GM21367 (cell line): ENCODE results near the gene ADORA2B.
"Not testable (repeated sequence)": the region's sequence is repeated elsewhere in the genome, so short reads cannot be mapped to it uniquely, and the experiment has no call there.

Experiments used
- ATAC-seq: cut with Tn5 transposase; IDR thresholded peaks from one replicate; pipeline ENCODE4 v1.9.1; 2021; ENCODE audit not compliant: unreplicated experiment

ADORA2B gene

GRCh38 chr17:15979013-15979412 lies 34.1 kb downstream of the ADORA2B start:
- not testable (repeated sequence) for ATAC-seq

GRCh38 chr17:15981208-15981607 lies 36.3 kb downstream of the ADORA2B start:
- peak; percentile 87 for ATAC-seq

GRCh38 chr17:15981646-15982580 lies 37.0 kb downstream of the ADORA2B start:
- ATAC-seq: no peak

- ATAC-seq: no peak
Measured at GRCh38 chr17:15996322-15996721, 51.4 kb downstream of the ADORA2B start.

GRCh38 chr17:15998031-15998562 lies 53.2 kb downstream of the ADORA2B start:
- no peak for ATAC-seq

GRCh38 chr17:15999141-15999973 lies 54.4 kb downstream of the ADORA2B start, which contains the start of the genes TTC19 and ZSWIM7:
TSS of gene TTC19 (plus strand) at chr17:15999824. CDS start at chr17:15999849, 25 bp downstream.
TSS of gene ZSWIM7 (minus strand) at chr17:15999704. CDS start at chr17:15999594, 110 bp downstream.
- peak; percentile 87 for ATAC-seq

GRCh38 chr17:15999974-16000827 lies 55.3 kb downstream of the ADORA2B start:
- peak; percentile 14 for ATAC-seq

GRCh38 chr17:16001226-16001897 lies 56.4 kb downstream of the ADORA2B start:
- no peak for ATAC-seq

GRCh38 chr17:16002708-16003260 lies 57.9 kb downstream of the ADORA2B start:
- no peak for ATAC-seq

- ATAC-seq: no peak
Measured at GRCh38 chr17:16003841-16004240, 58.9 kb downstream of the ADORA2B start.

GRCh38 chr17:16005636-16006035 lies 60.7 kb downstream of the ADORA2B start:
- no peak for ATAC-seq

GRCh38 chr17:16007439-16007838 lies 62.5 kb downstream of the ADORA2B start:
- ATAC-seq: no peak

- no peak for ATAC-seq
Measured at GRCh38 chr17:16013943-16014407, 69.0 kb downstream of the ADORA2B start.

GRCh38 chr17:16019347-16019746 lies 74.4 kb downstream of the ADORA2B start:
- no peak for ATAC-seq

GRCh38 chr17:16023881-16024280 lies 79.0 kb downstream of the ADORA2B start:
- ATAC-seq: no peak

- ATAC-seq: no peak
Measured at GRCh38 chr17:16025202-16025601, 80.3 kb downstream of the ADORA2B start.
